Measurements from ENCODE around the gene SRPK2.
"Not testable (repeated sequence)": the region's sequence is repeated elsewhere in the genome, so short reads cannot be mapped to it uniquely, and the experiment has no call there.

SRPK2 gene

GRCh38 chr7:105261689-105262088, 127.0 kb downstream of the SRPK2 start:
- no peak for DNase-seq

- DNase-seq, result not testable (repeated sequence)
These were observed 128.4 kb downstream of the SRPK2 start for GRCh38 chr7:105260201-105260871.

GRCh38 chr7:105258919-105259318, 129.8 kb downstream of the SRPK2 start:
- DNase-seq, result not testable (repeated sequence)

GRCh38 chr7:105257338-105257737, 131.4 kb downstream of the SRPK2 start:
- DNase-seq, result no peak

DNA sequence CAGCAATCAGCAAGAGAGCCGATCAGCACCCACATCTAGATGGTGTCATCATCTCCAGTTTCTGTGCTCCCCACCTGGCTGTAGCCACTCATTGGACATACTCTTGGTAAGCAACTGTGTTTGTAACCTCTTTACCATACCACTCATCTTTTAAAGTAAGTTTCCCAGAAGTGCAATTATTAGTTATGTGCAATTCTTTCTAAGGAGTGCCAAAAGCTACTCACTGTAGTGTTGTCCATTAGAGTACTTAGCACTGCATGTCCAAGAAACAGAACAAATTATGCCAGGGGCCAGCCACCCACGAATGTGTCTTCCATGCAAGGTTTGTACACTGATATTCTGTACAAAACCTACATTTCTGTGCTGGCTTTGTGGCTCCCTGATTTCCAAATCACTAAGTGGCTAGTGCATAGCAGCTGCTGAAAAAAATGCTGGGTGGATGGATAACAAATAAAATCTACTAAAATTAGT, 131.9 kb downstream of the SRPK2 start:
- DNase-seq, result no peak

DNA sequence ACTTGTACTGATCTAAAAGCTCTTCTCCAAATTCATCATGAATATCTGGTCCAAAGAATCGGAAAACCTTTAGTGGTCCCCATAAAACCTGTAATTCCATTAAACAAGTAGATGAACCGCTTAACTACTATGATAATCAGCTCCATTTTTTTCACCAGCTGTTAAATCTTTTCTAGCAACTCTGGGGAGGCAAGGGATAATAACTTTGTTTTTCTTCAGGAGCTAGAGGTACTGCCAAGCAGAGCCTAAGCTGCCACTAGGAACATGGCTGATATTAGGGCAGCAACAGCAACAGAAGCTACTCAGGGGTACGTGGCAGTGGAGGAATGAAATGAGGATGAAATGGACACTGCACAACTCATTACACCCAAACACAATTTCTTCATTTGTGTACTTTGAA, 138.0 kb downstream of the SRPK2 start:
- no peak for DNase-seq

DNA sequence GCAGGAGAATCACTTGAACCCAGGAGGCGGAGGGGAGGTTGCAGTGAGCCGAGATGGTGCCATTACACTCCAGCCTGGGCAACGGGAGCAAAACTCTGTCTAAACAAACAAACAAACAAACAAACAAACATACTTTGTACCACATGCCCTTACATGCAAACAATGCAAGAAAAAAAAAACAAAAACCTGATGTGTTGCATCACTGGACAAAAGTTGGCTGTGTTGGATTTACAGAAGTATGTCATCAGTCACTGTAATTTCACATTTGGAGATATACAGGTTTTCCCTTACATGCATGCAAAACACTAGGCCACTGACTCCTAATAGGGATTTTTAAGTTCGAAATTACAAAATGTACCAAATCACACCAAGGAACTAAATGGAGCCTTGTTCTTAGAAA, 138.5 kb downstream of the SRPK2 start:
- DNase-seq, result no peak

DNA sequence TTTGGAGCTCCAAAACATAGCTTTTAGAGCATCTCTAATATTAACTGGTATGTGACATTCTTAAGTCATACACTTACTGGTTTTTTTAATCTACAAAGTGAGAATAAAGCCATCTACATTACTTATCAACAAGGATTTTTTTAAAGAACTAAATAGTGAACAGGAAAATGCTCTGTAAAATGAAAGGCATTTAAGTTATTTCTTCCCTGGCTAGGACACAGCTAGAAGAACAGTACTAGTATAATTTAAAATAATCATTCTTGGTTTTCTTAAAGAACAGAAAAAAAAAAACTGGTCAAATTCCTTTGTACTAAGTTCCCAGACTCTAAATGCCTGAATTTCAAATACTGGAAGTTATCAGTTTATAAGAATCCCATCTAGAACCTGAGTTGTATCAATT, 139.5 kb downstream of the SRPK2 start:
- DNase-seq, result no peak

DNA sequence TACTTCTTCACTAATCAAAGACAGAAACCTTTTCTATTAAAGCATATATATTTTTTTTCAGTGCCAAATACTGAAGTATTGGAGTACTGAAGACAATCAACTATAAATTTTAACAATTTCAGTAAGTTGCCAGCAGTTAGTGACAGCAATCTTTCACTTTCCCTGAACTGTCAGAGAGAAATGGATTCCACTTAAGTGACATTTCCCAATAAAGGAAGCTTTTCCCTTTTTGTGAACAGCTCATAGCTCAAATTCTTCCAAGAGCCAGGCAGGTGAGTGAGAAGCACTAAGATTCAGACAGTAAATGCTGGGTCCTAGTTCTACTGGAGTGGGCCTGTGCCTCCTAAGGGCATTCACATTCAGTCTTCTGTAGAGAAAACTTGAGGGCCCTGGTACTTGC, 142.0 kb downstream of the SRPK2 start:
- no peak for DNase-seq

- DNase-seq, result no peak
These were observed 142.5 kb downstream of the SRPK2 start for GRCh38 chr7:105246256-105246655.

DNA sequence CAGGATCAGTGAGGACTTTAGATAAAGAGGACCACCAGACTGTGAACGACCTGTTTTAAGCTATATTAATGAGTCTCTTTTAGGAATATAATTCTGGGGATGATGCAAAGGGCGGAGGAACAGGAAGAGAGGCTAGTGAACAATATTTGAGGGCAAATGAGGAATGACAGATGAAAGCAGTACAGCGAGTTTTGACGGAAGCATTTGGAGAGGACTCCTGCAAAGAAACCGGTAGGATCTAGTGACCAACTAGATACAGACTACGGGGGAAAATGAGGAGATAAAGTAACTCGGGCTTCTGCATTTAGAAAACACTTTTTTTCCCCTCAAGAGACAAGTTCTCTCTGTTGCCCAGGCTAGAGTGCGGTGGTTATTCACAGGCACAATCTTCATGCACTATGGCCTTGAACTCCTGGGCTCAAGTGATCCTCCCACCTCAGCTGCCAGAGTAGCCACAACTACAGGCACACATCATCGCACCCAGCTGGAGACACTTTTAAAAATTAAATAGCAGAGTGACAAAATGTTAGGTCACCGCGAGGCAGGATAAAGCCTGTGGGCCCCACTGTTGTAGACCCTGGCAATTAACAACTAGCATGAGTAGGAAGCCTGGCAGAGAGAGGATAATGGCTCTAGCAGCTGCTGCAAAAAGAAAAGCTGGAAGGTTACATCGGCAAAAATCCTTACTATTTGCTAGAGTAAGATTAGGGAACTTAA, 143.2 kb downstream of the SRPK2 start:
- no peak for DNase-seq

- no peak for DNase-seq
These were observed 144.1 kb downstream of the SRPK2 start for GRCh38 chr7:105244594-105244993.

DNA sequence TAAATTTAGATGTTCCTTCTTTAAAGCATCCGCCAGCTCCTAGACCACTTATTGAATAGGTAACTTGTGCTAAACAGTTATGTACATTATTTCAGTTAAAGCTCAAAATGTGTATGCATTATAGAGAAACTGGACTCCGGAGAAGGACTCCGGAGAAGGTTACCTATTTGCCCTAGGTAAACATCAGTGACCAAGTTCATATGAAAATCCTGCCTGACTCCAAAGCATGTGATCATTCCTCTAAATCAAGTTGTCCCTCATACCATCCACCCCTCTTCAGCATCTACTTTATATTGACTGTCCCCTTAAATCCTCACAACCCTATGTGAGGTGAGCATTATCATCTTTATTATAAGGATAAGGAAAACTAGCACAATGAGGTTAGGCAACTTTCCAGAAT, 147.5 kb downstream of the SRPK2 start:
- no peak for DNase-seq

GRCh38 chr7:105238198-105238765, 150.4 kb downstream of the SRPK2 start:
- DNase-seq, result no peak

GRCh38 chr7:105234886-105235285, 153.8 kb downstream of the SRPK2 start:
- no peak for DNase-seq

DNA sequence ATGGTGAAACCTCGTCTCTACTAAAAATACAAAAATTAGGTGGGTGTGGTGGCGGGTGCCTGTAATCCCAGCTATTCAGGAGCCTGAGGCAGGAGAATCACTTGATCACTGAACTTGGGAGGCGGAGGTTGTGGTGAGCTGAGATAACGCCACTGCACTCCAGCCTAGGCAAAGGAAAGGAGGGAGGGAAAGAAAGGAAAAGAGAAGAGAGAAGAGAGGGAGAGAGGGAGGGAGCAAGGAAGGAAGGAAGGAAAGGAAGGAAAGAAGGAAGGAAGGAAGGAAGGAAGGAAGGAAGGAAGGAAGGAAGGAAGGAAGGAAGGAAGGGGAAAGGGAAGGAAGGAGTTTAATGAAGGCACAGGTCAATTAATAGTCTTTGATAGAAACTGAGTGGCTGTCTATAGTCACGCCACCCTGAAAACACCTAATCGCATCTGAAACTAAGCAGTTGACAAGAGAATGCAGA, 155.9 kb downstream of the SRPK2 start:
- not testable (repeated sequence) for DNase-seq

GRCh38 chr7:105230486-105230885, 158.2 kb downstream of the SRPK2 start:
- DNase-seq, result no peak

DNA sequence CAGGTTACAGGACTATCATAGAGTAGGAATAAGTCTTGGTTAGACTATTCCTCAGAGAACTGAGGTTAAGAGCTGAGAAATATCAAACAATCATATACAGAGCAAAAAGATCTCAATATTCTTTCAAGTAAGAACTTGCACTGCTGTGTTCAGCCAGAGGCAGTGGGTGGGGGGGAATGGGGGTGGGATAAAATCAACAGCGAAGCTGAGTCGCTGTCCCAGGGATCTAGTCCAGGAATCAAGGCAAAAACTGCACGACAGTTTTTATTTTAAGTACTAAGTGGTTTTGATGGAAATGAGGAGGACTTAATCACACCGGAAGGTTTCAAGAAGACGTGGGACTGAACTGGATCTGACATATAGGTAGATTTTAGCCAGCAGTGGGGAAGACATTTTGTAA, 159.1 kb downstream of the SRPK2 start:
- no peak for DNase-seq

- DNase-seq, result no peak
These were observed 160.2 kb downstream of the SRPK2 start for GRCh38 chr7:105228555-105228954.

GRCh38 chr7:105227391-105227790, 161.3 kb downstream of the SRPK2 start:
- no peak for DNase-seq

DNA sequence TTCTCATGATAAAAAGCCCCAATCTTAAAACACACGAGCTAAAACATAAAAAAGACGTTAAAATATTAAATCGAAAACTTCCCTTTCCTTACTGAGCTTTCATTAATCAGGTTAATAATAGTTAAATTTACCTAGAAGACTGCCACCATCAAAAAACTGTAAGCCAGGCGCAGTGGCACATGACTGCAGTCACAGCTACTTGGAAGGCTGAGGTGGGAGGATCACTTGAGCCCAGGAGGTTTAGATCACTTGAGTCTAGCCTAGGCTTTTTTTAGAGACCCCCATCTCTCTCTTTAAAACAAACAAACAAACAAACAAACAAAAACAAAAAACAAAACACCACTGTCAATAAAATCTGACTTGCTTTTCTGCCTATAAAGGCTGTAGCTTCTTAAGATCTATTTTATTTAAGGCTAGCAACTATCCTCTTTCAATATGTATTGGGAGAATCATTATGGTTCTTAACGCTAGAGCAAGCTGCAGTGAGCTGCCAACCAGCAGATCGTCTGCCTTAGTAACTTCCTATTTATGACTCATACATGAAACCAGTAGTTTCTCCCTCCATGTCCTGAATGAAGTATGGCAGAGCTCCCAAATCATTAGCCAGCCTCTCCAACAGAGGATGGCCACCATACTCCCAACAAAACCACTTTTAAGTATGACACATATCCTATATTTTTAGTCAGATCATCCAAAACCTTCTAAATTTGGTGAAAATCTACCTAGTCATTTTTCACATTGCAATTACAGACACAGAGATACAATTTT, 163.7 kb downstream of the SRPK2 start:
- no peak for DNase-seq

DNA sequence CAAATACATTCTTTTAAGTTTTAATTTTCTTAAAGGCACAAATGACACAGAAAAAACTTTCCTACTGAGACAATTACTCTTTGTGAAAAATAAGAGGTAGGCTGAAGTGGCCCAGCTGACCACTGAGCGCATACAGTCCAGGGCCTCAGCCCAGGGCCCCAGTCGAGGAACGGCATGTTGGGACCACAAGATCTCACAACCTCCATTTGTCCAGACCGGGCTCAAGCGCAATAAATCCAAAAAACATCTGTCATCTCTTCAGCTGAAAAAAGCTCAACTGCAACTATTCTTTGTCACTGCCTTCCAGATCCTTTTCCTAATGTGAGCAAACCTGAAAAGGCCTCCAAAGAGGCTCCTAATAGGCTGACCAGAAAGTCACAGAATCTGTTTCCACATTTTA, 165.8 kb downstream of the SRPK2 start:
- DNase-seq, result no peak

GRCh38 chr7:105219771-105220160, 169.0 kb downstream of the SRPK2 start:
- DNase-seq, result no peak

Measured in CD4-positive, alpha-beta T cell treated with Interleukin-4 for 1 hour (primary cell).